K562 (cell line): ENCODE measurements around the gene PATJ. TPM values are rescaled to one million over a fixed set of nuclear protein-coding genes. Genes with fewer than 3 reads are reported as not detected.

Experiments
- ATAC-seq: fragments of 200-7000 bp; cut with Tn5 transposase; 3 replicates; pipeline ENCODE4 v1.9.1; 2020; ENCODE audit warnings: moderate library complexity
- BruUV-seq: library from RNA; stranded (reverse); fragments of 400-500 nt; replicated peaks from 2 replicates; lab custom pipeline; 2021; lab: Mats Ljungman, UMichigan
- CTCF ChIA-PET: fragments of 300-600 bp; formaldehyde crosslinking; extraction: SDS; loops from one replicate; lab custom pipeline; 2021; ENCODE audit warnings: low intra/inter-chr PET ratio; lab: Yijun Ruan, JAX
- POLR2A ChIA-PET: fragments of 300-600, 350-650 bp; sonication (Branson Sonifier 250); formaldehyde crosslinking; extraction: SDS; loops from one replicate; lab custom pipeline; 2021; ENCODE audit warnings: antibody characterized with exemption, inconsistent platforms; lab: Yijun Ruan, JAX
- DNase-seq, 4 experiments: peaks; one replicate each; pipeline versions ENCODE4 v3.0.0 to v3.0.0-alpha.2; 2011 to 2018; ENCODE audit warnings: low spot score in 3 of 4, mixed read lengths in 3 of 4; ENCODE audit errors: extremely low read depth in 1 of 4
- FAIRE-seq: peaks from 2 replicates; lab custom pipeline; 2011; peaks lifted over from hg19 to GRCh38; lab: Jason Lieb, UNC
- H2AFZ ChIP-seq: 2 replicates; pipeline ENCODE4 v1.6.0; 2011; ENCODE audit warnings: low read depth, low read length, control low read depth, inconsistent platforms
- H3K27ac ChIP-seq: fragments of 200-600 bp; 3 replicates; pipeline ENCODE4 v1.8.0; 2011; ENCODE audit warnings: low read depth, mild to moderate bottlenecking, control low read depth, inconsistent platforms, low read length, moderate library complexity, mixed read lengths; ENCODE audit errors: extremely low read depth
- H3K27me3 ChIP-seq, 2 experiments: fragments of 300-600 bp in 1 of 2; 2 replicates in 1 of 2; 3 replicates in 1 of 2; pipeline versions ENCODE4 v1.6.0 to v1.8.0; 2011; ENCODE audit warnings: inconsistent platforms in 2 of 2, low read length in 2 of 2, mild to moderate bottlenecking in 1 of 2, mixed read lengths in 1 of 2, moderate library complexity in 1 of 2; ENCODE audit not compliant: control insufficient read depth in 2 of 2, insufficient read depth in 2 of 2
- H3K36me3 ChIP-seq: fragments of 300-600 bp; 3 replicates; pipeline ENCODE4 v1.8.0; 2011; ENCODE audit warnings: mild to moderate bottlenecking, low read length, inconsistent platforms; ENCODE audit not compliant: control insufficient read depth, insufficient read depth
- H3K4me1 ChIP-seq, 2 experiments: fragments of 200-600 bp in 1 of 2; replicated peaks in 1 of 2; 2 replicates in 1 of 2; 3 replicates in 1 of 2; pipeline versions ENCODE4 v1.5.1 to v1.8.0; 2011; ENCODE audit warnings: inconsistent platforms in 2 of 2, low read length in 2 of 2, mild to moderate bottlenecking in 1 of 2, mixed read lengths in 1 of 2, moderate library complexity in 1 of 2; ENCODE audit not compliant: control insufficient read depth in 2 of 2, insufficient read depth in 2 of 2
- H3K4me2 ChIP-seq: 2 replicates; pipeline ENCODE4 v1.6.1; 2011; ENCODE audit warnings: low read length, control low read depth, inconsistent platforms, mixed read lengths; ENCODE audit not compliant: insufficient read depth
- H3K4me3 ChIP-seq: fragments of 200-600 bp; sonication (generic), shearing (Covaris generic); 2 replicates; pipeline ENCODE4 v1.5.1; 2016; ENCODE audit warnings: control low read depth, inconsistent platforms
- H3K79me2 ChIP-seq: fragments of 200-600 bp; 3 replicates; pipeline ENCODE4 v1.8.0; 2011; ENCODE audit warnings: low read length, inconsistent platforms; ENCODE audit not compliant: control insufficient read depth, insufficient read depth
- H3K9ac ChIP-seq, 2 experiments: 2 replicates each; pipeline versions ENCODE4 v1.6.0 to v1.6.1; 2011; ENCODE audit warnings: low read depth in 2 of 2, low read length in 2 of 2, control low read depth in 1 of 2, inconsistent platforms in 1 of 2, mild to moderate bottlenecking in 1 of 2, mixed read lengths in 1 of 2; ENCODE audit not compliant: insufficient read depth in 1 of 2
- H3K9me1 ChIP-seq: one replicate; pipeline ENCODE4 v1.6.0; 2011; ENCODE audit warnings: inconsistent platforms, mild to moderate bottlenecking, low read length, moderate library complexity; ENCODE audit not compliant: control insufficient read depth, insufficient read depth
- H3K9me3 ChIP-seq: replicated peaks from 2 replicates; pipeline ENCODE4 v1.5.1; 2011; ENCODE audit warnings: low read depth, low read length, inconsistent platforms; ENCODE audit not compliant: control insufficient read depth, insufficient read depth
- H4K20me1 ChIP-seq: replicated peaks from 2 replicates; pipeline ENCODE4 v1.6.1; 2011; ENCODE audit warnings: low read length, inconsistent platforms, mixed read lengths; ENCODE audit not compliant: control insufficient read depth, insufficient read depth
- CBFA2T2 ChIP-seq: fragments of 450-650 bp; conservative IDR thresholded peaks from 2 replicates; pipeline ENCODE4 v1.6.1; 2017; ENCODE audit warnings: mild to moderate bottlenecking
- CBX3 ChIP-seq, 2 experiments: IDR thresholded peaks; 1 replicate in 1 of 2; 2 replicates in 1 of 2; pipeline ENCODE4 v1.6.1; 2012; ENCODE audit warnings: inconsistent platforms in 2 of 2, low read length in 2 of 2, borderline replicate concordance in 1 of 2, control low read depth in 1 of 2
- E2F1 ChIP-seq: sonication (generic); formaldehyde crosslinking; IDR thresholded peaks from 2 replicates; pipeline ENCODE4 v1.8.1; 2023; ENCODE audit warnings: mild to moderate bottlenecking, missing genetic modification reagents, moderate library complexity
- ILK ChIP-seq: fragments of 450-650 bp; IDR thresholded peaks from 2 replicates; pipeline ENCODE4 v1.6.1; 2016; ENCODE audit warnings: missing genetic modification characterization, low read depth, mild to moderate bottlenecking, missing compliant biosample characterization, moderate library complexity, borderline replicate concordance
- NR3C1 ChIP-seq: sonication (generic); formaldehyde crosslinking; IDR thresholded peaks from 2 replicates; pipeline ENCODE4 v1.8.1; 2022; ENCODE audit warnings: missing genetic modification reagents
- SMARCA4 ChIP-seq: fragments of 450-650 bp; IDR thresholded peaks from 2 replicates; pipeline ENCODE4 v1.6.1; 2016
- ZKSCAN3 ChIP-seq: fragments of 250-450 bp; sonication (Bioruptor Pico); IDR thresholded peaks from 2 replicates; pipeline ENCODE4 v1.4.0; 2020
- ZMIZ1 ChIP-seq, 2 experiments: fragments of 150-350 bp in 1 of 2; IDR thresholded peaks; 2 replicates each; pipeline ENCODE4 v1.6.1; 2012 to 2016; ENCODE audit warnings: low read depth in 2 of 2, low read length in 2 of 2, mild to moderate bottlenecking in 1 of 2, moderate library complexity in 1 of 2
- WGBS: fragments of 100-300 bp; shearing (Covaris generic); methylation state at CpG from one replicate; pipeline ENCODE4 v1.1.6; 2016; ENCODE audit warnings: low coverage, mixed read lengths; ENCODE audit not compliant: insufficient coverage; ENCODE audit errors: missing lambda C conversion rate; 5-methylcytosine and 5-hydroxymethylcytosine counted together
- in situ Hi-C: fragments of 300-500 bp; cut with MboI; formaldehyde crosslinking; loops from 4 replicates; pipeline ENCODE4 v1.15.0; 2018; ENCODE audit warnings: inconsistent platforms, mixed read lengths
- intact Hi-C: fragments of 100-400 bp; cut with micrococcal nuclease; formaldehyde crosslinking; loops from 2 replicates; pipeline ENCODE4 v1.14.2; 2022
- polyA plus RNA-seq, 8 experiments: library from polyadenylated mRNA; depleted of rRNA in 4 of 8; stranded (reverse) in 5 of 8; unstranded in 3 of 8; fragments of >200 nt; fragmentation: Nextera tagmentation in 2 of 8; fragmentation: Illumina TruSeq in 1 of 8; extraction: Ambion mirVana in 2 of 8; extraction: Trizol in 1 of 8; gene quantifications; 2 replicates each; pipeline versions ENCODE4 v1.2.1 to v1.2.3, GENCODE V29; 2011 to 2014; ENCODE audit warnings: inconsistent platforms in 1 of 8, missing spikeins in 1 of 8
- total RNA-seq, 7 experiments: library from RNA; depleted of rRNA in 6 of 7; stranded (reverse); fragments of >200 nt in 6 of 7; fragmentation: Illumina TruSeq in 2 of 7; extraction: Trizol in 2 of 7; gene quantifications; 2 replicates each; pipeline versions ENCODE4 v1.2.1 to v1.2.3, GENCODE V29; 2011 to 2021; ENCODE audit warnings: low replicate concordance in 1 of 7
- TF ChIP-seq, protein P1 (sequence below): fragments of 450-650 bp; IDR thresholded peaks from one replicate; pipeline ENCODE4 v1.6.1; 2018; ENCODE audit warnings: mild to moderate bottlenecking, moderate library complexity; ENCODE audit not compliant: partially characterized antibody

Gene PATJ
- total and polyA plus RNA-seq, 9 of the 15 experiments (the other 6 are each of a cell fraction or from before 2014, with no cell fraction given): 0.22 TPM; not detected in 8

GRCh38 chr1:62185677-62186076 lies 443.4 kb downstream of the PATJ start (continued):
- TF ChIP-seq ZMIZ1 (IDR thresholded peaks at IDR 0.05; ENCODE audit: low read depth in 2 of 2, low read length in 2 of 2) (no peak), ILK (tag) (no peak), ZKSCAN3 (CRISPR knock-in tag) (no peak), E2F1 (no peak), SMARCA4 (no peak)
- TF ChIP-seq, all 486 proteins: peak for 0

- H2AFZ ChIP-seq: no peak overlapping the region
- DNase-seq (no peak), ATAC-seq (no peak)
- H3K27me3 ChIP-seq: peaks cover 7 to 17% of the 10 kb centered on the region in 2 experiments; a peak in 4 of 5 replicates
- H3K27ac ChIP-seq: no peak overlapping the region
- H4K20me1 ChIP-seq: no peaks in the 10 kb centered on the region
- H3K79me2 ChIP-seq: no peaks in the 10 kb centered on the region
- WGBS: 5% methylated on average over 5 of the region's 5 CpGs
- no peak overlapping the region for H3K4me2 ChIP-seq
- H3K4me3 ChIP-seq: no peak overlapping the region
- H3K9ac ChIP-seq: no peak overlapping the region
- intact Hi-C loops: no loop called here
- TF ChIP-seq, protein P1, sequence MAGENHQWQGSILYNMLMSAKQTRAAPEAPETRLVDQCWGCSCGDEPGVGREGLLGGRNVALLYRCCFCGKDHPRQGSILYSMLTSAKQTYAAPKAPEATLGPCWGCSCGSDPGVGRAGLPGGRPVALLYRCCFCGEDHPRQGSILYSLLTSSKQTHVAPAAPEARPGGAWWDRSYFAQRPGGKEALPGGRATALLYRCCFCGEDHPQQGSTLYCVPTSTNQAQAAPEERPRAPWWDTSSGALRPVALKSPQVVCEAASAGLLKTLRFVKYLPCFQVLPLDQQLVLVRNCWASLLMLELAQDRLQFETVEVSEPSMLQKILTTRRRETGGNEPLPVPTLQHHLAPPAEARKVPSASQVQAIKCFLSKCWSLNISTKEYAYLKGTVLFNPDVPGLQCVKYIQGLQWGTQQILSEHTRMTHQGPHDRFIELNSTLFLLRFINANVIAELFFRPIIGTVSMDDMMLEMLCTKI: no peak
- no peak for TF ChIP-seq CBX3 (IDR thresholded peaks at IDR 0.05; ENCODE audit: borderline replicate concordance in 1 of 2, low read length in 2 of 2)
- no peak for TF ChIP-seq CBFA2T2
- no peak for TF ChIP-seq NR3C1 (CRISPR knock-in tag)
- TF ChIP-seq, all 486 proteins: peak for 0
- in situ Hi-C loops: no loop called here
- Histone ChIP-seq H3K9me3 (no peaks in the 10 kb centered on the region), H3K4me1 (no peaks in the 10 kb centered on the region), H3K9me1 (no peaks in the 10 kb centered on the region), H3K36me3 (no peaks in the 10 kb centered on the region)
- ChIA-PET POLR2A (no interaction called here), CTCF (no interaction called here)
- no peak for FAIRE-seq
- no TSS peak for BruUV-seq
Observed at GRCh38 chr1:62187548-62187947, 445.3 kb downstream of the PATJ start.
